Measurements from ENCODE around the gene ZNF576. TPM values are rescaled to one million over a fixed set of nuclear protein-coding genes. Genes with fewer than 3 reads are reported as not detected.
A peak's percentile ranks its signal among the peaks of the same experiment; 100 is the strongest.

Gene ZNF576
- total and polyA plus RNA-seq, 7 donors: 10.3 to 22.7 (median 16.0) TPM

DNA sequence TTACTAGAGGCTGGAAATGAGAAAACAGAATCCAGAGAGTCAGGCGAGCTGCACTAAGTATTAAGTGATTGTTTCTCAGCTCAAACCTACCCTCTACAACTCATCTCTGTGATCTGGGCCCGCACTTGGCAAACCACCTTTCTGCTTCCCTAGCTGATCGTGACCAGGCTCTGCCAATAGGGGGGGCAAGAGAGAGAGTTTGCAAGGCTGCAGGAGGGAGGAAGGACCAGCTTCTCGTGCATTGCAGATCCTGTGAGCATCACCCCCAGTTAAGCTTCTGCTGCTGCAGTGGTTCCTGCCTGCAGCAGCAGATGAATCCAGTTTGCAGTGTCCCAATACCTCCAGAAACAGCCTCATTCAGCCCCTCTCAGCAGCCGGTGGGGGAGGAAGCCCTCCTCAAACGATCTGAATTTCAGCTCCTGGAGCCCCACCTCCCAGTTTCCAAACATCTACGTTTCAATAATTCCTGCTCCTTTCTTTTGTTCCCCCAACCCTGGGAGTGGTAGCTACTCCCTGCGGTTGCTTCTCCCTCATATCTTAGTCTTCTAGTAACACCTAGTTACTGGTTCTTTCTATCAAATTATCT lies 41.1 kb upstream of the ZNF576 start:
- H3K27ac ChIP-seq: no peak overlapping the region
- no peak overlapping the region for H3K4me3 ChIP-seq
- peaks cover 6 to 84% of the 10 kb centered on the region in 2 donors for H3K36me3 ChIP-seq (ENCODE audit: insufficient read depth in 1 of 2, low read depth in 1 of 2)
- ATAC-seq: peak in 3 of 4 donors; percentile 47 to 57 (median 54)
- TF ChIP-seq, protein P1, sequence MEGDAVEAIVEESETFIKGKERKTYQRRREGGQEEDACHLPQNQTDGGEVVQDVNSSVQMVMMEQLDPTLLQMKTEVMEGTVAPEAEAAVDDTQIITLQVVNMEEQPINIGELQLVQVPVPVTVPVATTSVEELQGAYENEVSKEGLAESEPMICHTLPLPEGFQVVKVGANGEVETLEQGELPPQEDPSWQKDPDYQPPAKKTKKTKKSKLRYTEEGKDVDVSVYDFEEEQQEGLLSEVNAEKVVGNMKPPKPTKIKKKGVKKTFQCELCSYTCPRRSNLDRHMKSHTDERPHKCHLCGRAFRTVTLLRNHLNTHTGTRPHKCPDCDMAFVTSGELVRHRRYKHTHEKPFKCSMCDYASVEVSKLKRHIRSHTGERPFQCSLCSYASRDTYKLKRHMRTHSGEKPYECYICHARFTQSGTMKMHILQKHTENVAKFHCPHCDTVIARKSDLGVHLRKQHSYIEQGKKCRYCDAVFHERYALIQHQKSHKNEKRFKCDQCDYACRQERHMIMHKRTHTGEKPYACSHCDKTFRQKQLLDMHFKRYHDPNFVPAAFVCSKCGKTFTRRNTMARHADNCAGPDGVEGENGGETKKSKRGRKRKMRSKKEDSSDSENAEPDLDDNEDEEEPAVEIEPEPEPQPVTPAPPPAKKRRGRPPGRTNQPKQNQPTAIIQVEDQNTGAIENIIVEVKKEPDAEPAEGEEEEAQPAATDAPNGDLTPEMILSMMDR (IDR thresholded peaks at IDR 0.05): peak; percentile 43
- no peaks in the 10 kb centered on the region for H3K4me1 ChIP-seq
- no peaks in the 10 kb centered on the region for H3K9me3 ChIP-seq
- peak; percentile 58 to 61 for DNase-seq
- intact Hi-C loops (cut with DNase I): no loop called here
- 52 to 55% (median 53%) methylated on average over 8 of the region's 8 CpGs for WGBS, 3 donors
- H3K27me3 ChIP-seq (ENCODE audit: insufficient read depth in 3 of 3, low read length in 2 of 3): no peaks in the 10 kb centered on the region

DNA sequence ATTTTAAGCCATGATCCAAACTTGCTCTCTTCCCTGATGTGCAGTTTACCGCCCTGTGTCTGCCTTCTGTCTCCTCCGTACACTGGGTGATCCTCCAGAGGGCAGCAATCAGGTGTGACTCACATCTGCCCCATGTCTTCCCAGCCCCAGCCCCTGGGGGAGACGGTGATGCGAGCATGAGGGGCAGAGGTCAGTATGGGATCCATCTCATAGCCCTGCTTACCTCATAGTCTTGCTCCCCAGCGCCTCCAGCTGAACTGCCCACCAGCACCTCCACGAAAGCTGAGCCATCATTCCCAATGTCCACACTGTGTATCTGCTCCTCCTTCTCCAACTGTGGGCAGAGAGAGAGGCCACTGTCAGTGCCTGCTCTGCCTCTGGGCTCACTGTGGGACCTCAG lies 35.7 kb upstream of the ZNF576 start:
- DNase-seq: no peak
- Histone ChIP-seq H3K27me3 (ENCODE audit: insufficient read depth in 3 of 3, low read length in 2 of 3) (no peaks in the 10 kb centered on the region), H3K36me3 (ENCODE audit: insufficient read depth in 1 of 2, low read depth in 1 of 2) (peaks cover 0 to 45% of the 10 kb centered on the region in 2 donors), H3K4me1 (peaks cover 7% of the 10 kb centered on the region), H3K4me3 (no peak overlapping the region), H3K9me3 (no peaks in the 10 kb centered on the region), H3K27ac (no peak overlapping the region)
- TF ChIP-seq, protein P1 (IDR thresholded peaks at IDR 0.05): no peak
- intact Hi-C loops (cut with DNase I): no loop called here
- ATAC-seq: no peak
- WGBS, 3 donors: 91 to 98% (median 92%) methylated on average over 6 of the region's 6 CpGs

DNA sequence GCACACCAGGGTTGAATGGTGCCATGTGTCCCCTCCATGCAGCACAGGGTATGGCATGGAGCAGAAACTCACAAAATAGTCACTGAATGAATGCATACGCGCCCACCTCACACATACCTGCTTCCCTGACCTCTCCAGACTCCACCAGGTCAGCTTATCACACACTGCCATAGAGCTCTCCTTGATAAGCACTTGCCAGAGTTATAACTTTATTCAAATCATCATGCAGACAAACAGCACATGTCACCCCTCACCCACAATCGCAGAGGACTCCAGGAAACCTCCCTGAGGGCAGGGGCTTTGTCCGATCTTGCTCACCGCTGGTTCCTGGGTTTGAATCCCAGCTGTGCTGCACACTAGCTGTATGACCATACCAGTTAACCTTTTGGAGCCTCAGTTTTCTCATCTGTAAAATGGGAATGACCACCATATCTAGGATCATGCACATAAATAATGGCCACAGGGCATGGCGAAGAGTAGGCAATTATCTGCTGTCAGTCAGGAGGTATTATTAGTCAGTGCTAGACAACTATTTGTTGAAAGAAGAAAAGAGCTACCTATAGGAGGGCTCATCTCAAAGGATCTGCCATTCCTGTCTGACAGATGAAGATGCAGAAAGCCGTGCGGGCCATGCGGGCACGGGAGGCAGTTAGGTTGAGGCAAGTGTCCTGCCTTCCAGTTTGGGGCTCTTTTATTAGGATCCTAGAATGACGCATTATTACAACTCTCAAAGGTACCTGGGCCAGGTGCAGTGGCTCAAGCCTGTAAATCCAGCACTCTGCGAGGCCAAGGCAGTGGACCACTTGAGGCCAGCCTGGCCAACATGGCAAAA lies 35.0 kb upstream of the ZNF576 start:
- peak overlapping the region; percentile 87 for H3K27ac ChIP-seq
- peaks cover 7% of the 10 kb centered on the region for H3K4me1 ChIP-seq
- peaks cover 0 to 38% of the 10 kb centered on the region in 2 donors for H3K36me3 ChIP-seq (ENCODE audit: insufficient read depth in 1 of 2, low read depth in 1 of 2)
- no peaks in the 10 kb centered on the region for H3K27me3 ChIP-seq (ENCODE audit: insufficient read depth in 3 of 3, low read length in 2 of 3)
- intact Hi-C loops (cut with DNase I): no loop called here
- no peaks in the 10 kb centered on the region for H3K9me3 ChIP-seq
- ATAC-seq: no peak
- 92 to 95% (median 92%) methylated on average over 12 of the region's 12 CpGs for WGBS, 3 donors
- H3K4me3 ChIP-seq: no peak overlapping the region
- TF ChIP-seq, protein P1 (IDR thresholded peaks at IDR 0.05): no peak
- DNase-seq: no peak

DNA sequence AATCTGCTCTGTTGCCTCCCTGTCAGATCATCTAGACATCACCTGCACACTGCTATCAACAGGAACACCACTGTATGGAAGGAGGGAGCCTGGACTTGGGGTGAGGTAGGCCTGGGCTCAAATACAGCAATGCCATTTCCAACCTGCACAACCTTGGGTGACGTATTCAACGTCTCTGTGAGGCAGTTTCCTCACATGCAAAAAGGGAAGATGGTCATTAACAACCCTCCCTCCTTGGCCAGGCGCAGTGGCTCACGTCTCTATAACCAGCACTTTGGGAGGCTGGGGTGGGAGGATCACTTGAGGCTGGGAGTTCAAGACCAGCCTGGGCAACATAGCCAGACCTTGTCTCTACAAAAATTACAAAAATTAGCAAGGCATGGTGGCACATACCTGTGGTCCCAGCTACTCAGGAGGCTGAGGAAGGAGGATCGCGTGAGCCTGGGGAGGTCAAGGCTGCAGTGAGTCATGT lies 34.1 kb upstream of the ZNF576 start:
- ATAC-seq (no peak), DNase-seq (no peak)
- Histone ChIP-seq H3K9me3 (no peaks in the 10 kb centered on the region), H3K27ac (peak overlapping the region; percentile 87), H3K27me3 (ENCODE audit: insufficient read depth in 3 of 3, low read length in 2 of 3) (no peaks in the 10 kb centered on the region), H3K36me3 (ENCODE audit: insufficient read depth in 1 of 2, low read depth in 1 of 2) (peaks cover 0 to 29% of the 10 kb centered on the region in 2 donors), H3K4me3 (no peak overlapping the region), H3K4me1 (peaks cover 7% of the 10 kb centered on the region)
- WGBS, 3 donors: 84 to 93% (median 92%) methylated on average over 6 of the region's 6 CpGs
- intact Hi-C loops (cut with DNase I): no loop called here
- TF ChIP-seq, protein P1 (IDR thresholded peaks at IDR 0.05): no peak

Data from psoas muscle (tissue), 8 donors.